PFSK-1 (cell line): Measurements from ENCODE around the gene STK16.
A peak's percentile ranks its signal among the peaks of the same experiment; 100 is the strongest.

ENCODE experiments used
- FOXP2 ChIP-seq: optimal IDR thresholded peaks from 2 replicates; pipeline ENCODE3; 2011; ENCODE audit warnings: borderline replicate concordance, control low read depth, inconsistent platforms; ENCODE audit not compliant: insufficient read depth; ENCODE audit errors: extremely low read length, extremely low read depth
- POLR2AphosphoS5 ChIP-seq: IDR thresholded peaks from 2 replicates; pipeline ENCODE4 v1.6.1; 2012; ENCODE audit warnings: low read depth, mild to moderate bottlenecking, control low read depth, low read length, moderate library complexity
- REST ChIP-seq, 2 experiments: IDR thresholded peaks; 2 replicates each; pipeline versions ENCODE4 v1.6.1 to v1.8.0; 2011 to 2012; ENCODE audit warnings: low read depth in 2 of 2, low read length in 2 of 2, control low read depth in 1 of 2, inconsistent platforms in 1 of 2, mild to moderate bottlenecking in 1 of 2, moderate library complexity in 1 of 2; ENCODE audit not compliant: insufficient read depth in 1 of 2
- SIN3A ChIP-seq: IDR thresholded peaks from 2 replicates; pipeline ENCODE4 v1.6.1; 2012; ENCODE audit warnings: mild to moderate bottlenecking, low read length, moderate library complexity, borderline replicate concordance; ENCODE audit not compliant: insufficient read depth
- TAF1 ChIP-seq: IDR thresholded peaks from 2 replicates; pipeline ENCODE4 v1.6.1; 2012; ENCODE audit warnings: low read length, control low read depth, borderline replicate concordance; ENCODE audit not compliant: insufficient read depth

The STK16 gene

GRCh38 chr2:219278655-219279150 is 33.4 kb downstream of the STK16 start:
- no peak for TF ChIP-seq FOXP2
- no peak for TF ChIP-seq SIN3A
- TF ChIP-seq TAF1, result no peak
- TF ChIP-seq POLR2AphosphoS5, result no peak; the same call in 1 of the 2 replicates
- no peak for TF ChIP-seq REST (IDR thresholded peaks at IDR 0.05; ENCODE audit: insufficient read depth in 1 of 2, low read depth in 2 of 2, low read length in 2 of 2)

- TF ChIP-seq SIN3A (peak; percentile 81; the same call in 1 of the 2 replicates), FOXP2 (peak; percentile 73), TAF1 (no peak), POLR2AphosphoS5 (peak; percentile 73; the same call in 1 of the 2 replicates)
Observed at GRCh38 chr2:219279151-219279915, 34.1 kb downstream of the STK16 start, which contains the start of gene DNAJB2. TSS of gene DNAJB2 (plus strand) at chr2:219279366. CDS start at chr2:219279834, 468 bp downstream.

GRCh38 chr2:219279916-219280516 is 34.7 kb downstream of the STK16 start:
- no peak for TF ChIP-seq POLR2AphosphoS5
- no peak for TF ChIP-seq TAF1
- no peak for TF ChIP-seq REST (IDR thresholded peaks at IDR 0.05; ENCODE audit: insufficient read depth in 1 of 2, low read depth in 2 of 2, low read length in 2 of 2)
- no peak for TF ChIP-seq SIN3A
- TF ChIP-seq FOXP2, result no peak

GRCh38 chr2:219280651-219281050 is 35.4 kb downstream of the STK16 start:
- TF ChIP-seq SIN3A (no peak), REST (IDR thresholded peaks at IDR 0.05; ENCODE audit: insufficient read depth in 1 of 2, low read depth in 2 of 2, low read length in 2 of 2) (no peak), TAF1 (no peak), FOXP2 (no peak), POLR2AphosphoS5 (no peak)

GRCh38 chr2:219281588-219281987 is 36.3 kb downstream of the STK16 start:
- no peak for TF ChIP-seq POLR2AphosphoS5
- no peak for TF ChIP-seq FOXP2
- TF ChIP-seq SIN3A, result no peak
- TF ChIP-seq TAF1, result no peak
- no peak for TF ChIP-seq REST (IDR thresholded peaks at IDR 0.05; ENCODE audit: insufficient read depth in 1 of 2, low read depth in 2 of 2, low read length in 2 of 2)
